AG10803 (cell line): Measurements from ENCODE around the gene PGPEP1.

Source experiments
- DNase-seq: peaks from one replicate; pipeline ENCODE4 v3.0.0; 2010; ENCODE audit warnings: low read depth
- H3K4me3 ChIP-seq: 2 replicates; pipeline ENCODE4 v1.5.1; 2011; ENCODE audit warnings: mild to moderate bottlenecking, low read length, control low read depth
- TF ChIP-seq, protein P1 (sequence below): conservative IDR thresholded peaks from 2 replicates; pipeline ENCODE4 v1.5.1; 2011; ENCODE audit warnings: mild to moderate bottlenecking, low read length, control low read depth, inconsistent platforms

The PGPEP1 gene

DNA sequence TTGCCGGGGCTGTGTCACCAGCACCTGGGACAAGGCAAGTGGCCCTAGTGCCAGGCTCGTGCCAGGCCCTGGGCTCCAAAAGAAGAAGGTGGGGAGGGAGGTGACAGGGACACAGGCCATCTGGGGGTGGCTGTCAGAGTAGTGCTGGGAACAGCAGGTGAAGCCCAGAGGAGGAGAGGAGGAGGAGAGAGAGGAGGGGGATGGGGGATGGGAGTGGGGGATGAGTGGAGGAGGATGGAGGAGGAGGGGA is 36.3 kb upstream of the PGPEP1 start:
- DNase-seq, result no peak
- H3K4me3 ChIP-seq, result peak overlapping the region; percentile 56
- TF ChIP-seq, protein P1, sequence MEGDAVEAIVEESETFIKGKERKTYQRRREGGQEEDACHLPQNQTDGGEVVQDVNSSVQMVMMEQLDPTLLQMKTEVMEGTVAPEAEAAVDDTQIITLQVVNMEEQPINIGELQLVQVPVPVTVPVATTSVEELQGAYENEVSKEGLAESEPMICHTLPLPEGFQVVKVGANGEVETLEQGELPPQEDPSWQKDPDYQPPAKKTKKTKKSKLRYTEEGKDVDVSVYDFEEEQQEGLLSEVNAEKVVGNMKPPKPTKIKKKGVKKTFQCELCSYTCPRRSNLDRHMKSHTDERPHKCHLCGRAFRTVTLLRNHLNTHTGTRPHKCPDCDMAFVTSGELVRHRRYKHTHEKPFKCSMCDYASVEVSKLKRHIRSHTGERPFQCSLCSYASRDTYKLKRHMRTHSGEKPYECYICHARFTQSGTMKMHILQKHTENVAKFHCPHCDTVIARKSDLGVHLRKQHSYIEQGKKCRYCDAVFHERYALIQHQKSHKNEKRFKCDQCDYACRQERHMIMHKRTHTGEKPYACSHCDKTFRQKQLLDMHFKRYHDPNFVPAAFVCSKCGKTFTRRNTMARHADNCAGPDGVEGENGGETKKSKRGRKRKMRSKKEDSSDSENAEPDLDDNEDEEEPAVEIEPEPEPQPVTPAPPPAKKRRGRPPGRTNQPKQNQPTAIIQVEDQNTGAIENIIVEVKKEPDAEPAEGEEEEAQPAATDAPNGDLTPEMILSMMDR, result no peak

DNA sequence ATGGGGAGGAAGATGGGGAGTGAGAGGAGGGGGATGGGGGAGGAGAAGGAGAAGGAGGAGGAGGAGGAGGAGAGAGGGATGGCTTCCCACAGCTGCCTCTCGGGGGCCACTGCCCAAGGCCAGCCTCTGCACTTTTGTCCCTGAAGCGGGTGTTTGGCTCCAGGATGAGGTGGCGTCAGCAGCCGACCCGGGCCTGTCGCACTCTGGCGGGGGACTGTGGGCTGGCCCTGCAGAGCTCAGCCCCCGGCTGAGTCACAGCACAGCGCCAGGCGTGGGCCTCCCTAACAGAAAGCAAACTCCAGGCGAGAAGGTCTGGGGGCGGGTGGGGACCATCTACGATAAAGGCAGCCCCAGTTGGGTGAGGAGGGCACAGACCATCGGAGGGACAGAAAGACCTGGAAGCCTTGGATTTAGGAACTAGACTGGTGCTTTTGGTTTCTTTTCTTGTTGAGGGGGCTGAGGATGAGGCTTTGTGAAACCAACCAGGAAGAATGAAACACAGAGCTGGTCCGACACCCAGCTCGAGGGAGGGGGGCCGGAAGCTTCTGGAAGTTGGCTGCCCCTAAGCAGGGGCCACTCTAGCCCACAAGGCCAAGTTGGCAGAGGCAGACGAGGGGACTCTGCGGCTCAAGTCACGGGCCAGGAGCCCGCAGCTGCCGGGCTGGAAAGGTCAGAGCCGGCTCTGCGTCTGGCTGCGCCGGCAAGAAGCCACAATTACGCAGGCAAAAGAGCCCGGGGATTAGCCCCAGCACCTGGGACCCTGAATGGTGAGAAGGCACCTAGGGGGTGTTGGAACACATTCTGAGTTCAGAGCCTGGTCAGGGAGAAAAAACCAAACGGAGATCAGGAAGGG is 35.7 kb upstream of the PGPEP1 start:
- peak overlapping the region; percentile 56 for H3K4me3 ChIP-seq
- TF ChIP-seq, protein P1, result no peak
- peak; percentile 71 for DNase-seq

- no peak for DNase-seq
- H3K4me3 ChIP-seq, result no peak overlapping the region
- TF ChIP-seq, protein P1, result no peak
Observed at GRCh38 chr19:18306209-18306887, 34.0 kb upstream of the PGPEP1 start.

- no peak for DNase-seq
- H3K4me3 ChIP-seq, result no peak overlapping the region
- TF ChIP-seq, protein P1, result no peak
Observed at GRCh38 chr19:18306888-18307260, 33.5 kb upstream of the PGPEP1 start.

DNA sequence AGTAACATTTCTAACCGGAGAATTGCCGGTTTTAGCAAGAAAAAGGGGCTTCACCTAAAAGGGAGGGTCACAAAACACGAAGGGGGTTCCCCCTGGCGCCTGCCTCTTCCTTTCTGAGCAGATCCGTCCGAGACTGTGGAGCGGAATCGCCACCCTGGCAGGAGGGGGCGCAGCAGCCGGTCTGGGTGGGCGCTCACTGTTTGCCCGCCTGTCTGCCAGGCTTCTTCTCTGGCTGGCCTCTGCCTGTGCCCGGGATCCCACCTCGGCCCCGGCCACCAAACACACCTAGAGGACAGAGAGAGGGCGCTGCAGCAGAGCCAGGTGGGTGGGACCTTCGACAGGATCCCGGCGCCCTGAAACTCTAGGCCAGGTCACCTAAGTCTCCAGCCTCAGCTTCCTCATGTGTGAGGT is 33.1 kb upstream of the PGPEP1 start:
- H3K4me3 ChIP-seq, result no peak overlapping the region
- TF ChIP-seq, protein P1, result no peak

GRCh38 chr19:18308051-18308947 is 32.1 kb upstream of the PGPEP1 start:
- TF ChIP-seq, protein P1, result no peak
- DNase-seq, result no peak
- H3K4me3 ChIP-seq, result no peak overlapping the region

More for the DNA sequence above, 33.1 kb upstream of the PGPEP1 start:
- DNase-seq, result no peak
